ENCODE results near the gene NAIF1. TPM values are rescaled to one million over a fixed set of nuclear protein-coding genes. Genes with fewer than 3 reads are reported as not detected.
"Not testable (repeated sequence)": the region's sequence is repeated elsewhere in the genome, so short reads cannot be mapped to it uniquely, and the experiment has no call there.

NAIF1 gene
- total and polyA plus RNA-seq, 7 donors = 5.5 to 11.0 (median 8.4) TPM

- Histone ChIP-seq H3K27me3 (no peaks in the 10 kb centered on the region), H3K36me3 (peaks cover 0 to 13% (median 0%) of the 10 kb centered on the region in 4 donors), H3K4me1 (peaks cover 0 to 7% (median 6%) of the 10 kb centered on the region in 4 donors), H3K27ac (peak overlapping the region in 1 of 4 donors; percentile 35), H3K9me3 (no peaks in the 10 kb centered on the region), H3K4me3 (no peak overlapping the region)
- intact Hi-C loops (cut with DNase I) = loop anchor here (5.0 kb wide), 1 partner anchor 77 kb away; no protein-coding TSS in a partner anchor
- 15 to 64% methylated on average over 29 of the region's 29 CpGs for WGBS, 2 donors
- DNase-seq = peak; percentile 59
- no peak for TF ChIP-seq POLR2A (IDR thresholded peaks at IDR 0.05)
- TF ChIP-seq, protein P1, sequence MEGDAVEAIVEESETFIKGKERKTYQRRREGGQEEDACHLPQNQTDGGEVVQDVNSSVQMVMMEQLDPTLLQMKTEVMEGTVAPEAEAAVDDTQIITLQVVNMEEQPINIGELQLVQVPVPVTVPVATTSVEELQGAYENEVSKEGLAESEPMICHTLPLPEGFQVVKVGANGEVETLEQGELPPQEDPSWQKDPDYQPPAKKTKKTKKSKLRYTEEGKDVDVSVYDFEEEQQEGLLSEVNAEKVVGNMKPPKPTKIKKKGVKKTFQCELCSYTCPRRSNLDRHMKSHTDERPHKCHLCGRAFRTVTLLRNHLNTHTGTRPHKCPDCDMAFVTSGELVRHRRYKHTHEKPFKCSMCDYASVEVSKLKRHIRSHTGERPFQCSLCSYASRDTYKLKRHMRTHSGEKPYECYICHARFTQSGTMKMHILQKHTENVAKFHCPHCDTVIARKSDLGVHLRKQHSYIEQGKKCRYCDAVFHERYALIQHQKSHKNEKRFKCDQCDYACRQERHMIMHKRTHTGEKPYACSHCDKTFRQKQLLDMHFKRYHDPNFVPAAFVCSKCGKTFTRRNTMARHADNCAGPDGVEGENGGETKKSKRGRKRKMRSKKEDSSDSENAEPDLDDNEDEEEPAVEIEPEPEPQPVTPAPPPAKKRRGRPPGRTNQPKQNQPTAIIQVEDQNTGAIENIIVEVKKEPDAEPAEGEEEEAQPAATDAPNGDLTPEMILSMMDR (IDR thresholded peaks at IDR 0.05) = no peak
- no peak for TF ChIP-seq POLR2AphosphoS5 (IDR thresholded peaks at IDR 0.05)
- no peak for TF ChIP-seq EP300 (IDR thresholded peaks at IDR 0.05)
Observed at GRCh38 chr9:128114326-128115186, 47.4 kb upstream of the NAIF1 start.

DNA sequence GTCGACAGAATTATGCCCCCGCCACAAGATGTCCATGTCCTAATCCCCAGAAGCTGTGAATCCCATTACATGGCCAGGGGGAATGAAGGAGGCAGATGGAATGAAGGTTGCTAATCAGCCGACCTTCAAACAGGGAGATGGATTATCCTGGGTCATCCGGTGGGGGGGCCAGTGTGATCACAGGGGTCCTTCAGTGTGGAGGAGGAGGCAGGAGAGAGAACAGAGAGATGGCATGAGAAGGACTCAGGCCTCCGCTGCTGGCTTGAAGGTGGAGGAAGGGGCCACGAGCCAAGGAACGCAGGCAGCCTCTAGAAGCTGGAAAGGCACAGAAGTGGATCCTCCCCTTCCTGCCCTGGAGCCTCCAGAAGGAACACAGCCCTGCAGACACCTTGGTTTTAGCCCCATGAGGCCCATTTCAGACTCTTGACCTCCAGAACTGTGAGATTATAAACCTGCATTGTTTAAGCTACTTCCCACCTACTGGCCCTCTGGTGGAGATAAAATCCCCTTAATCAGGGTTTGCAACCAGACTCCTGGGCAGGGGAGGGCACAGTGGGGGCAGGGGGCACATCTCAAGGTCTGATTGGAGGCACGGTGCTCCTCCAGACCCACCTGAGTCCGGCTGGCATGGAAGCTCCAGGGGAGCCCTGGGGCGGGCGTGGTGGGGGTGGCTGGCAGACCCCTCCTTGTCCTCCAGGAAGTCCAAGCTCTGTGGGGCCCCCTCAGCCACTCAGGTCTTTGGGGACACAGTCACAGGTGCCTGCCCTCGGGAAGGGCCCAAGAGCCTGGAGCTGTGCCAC is 46.6 kb upstream of the NAIF1 start:
- peaks cover 0 to 7% (median 6%) of the 10 kb centered on the region in 4 donors for H3K4me1 ChIP-seq
- H3K4me3 ChIP-seq = no peak overlapping the region
- peaks cover 0 to 19% (median 0%) of the 10 kb centered on the region in 4 donors for H3K36me3 ChIP-seq
- no peaks in the 10 kb centered on the region for H3K27me3 ChIP-seq
- 50 to 85% methylated on average over 12 of the region's 12 CpGs for WGBS, 2 donors
- H3K27ac ChIP-seq = peak overlapping the region in 1 of 4 donors; percentile 35
- peak; percentile 64 for DNase-seq
- intact Hi-C loops (cut with DNase I) = no loop called here
- TF ChIP-seq, protein P1 (IDR thresholded peaks at IDR 0.05) = no peak
- TF ChIP-seq POLR2A (IDR thresholded peaks at IDR 0.05) = no peak
- no peak for TF ChIP-seq EP300 (IDR thresholded peaks at IDR 0.05)
- no peak for TF ChIP-seq POLR2AphosphoS5 (IDR thresholded peaks at IDR 0.05)
- H3K9me3 ChIP-seq = no peaks in the 10 kb centered on the region

DNA sequence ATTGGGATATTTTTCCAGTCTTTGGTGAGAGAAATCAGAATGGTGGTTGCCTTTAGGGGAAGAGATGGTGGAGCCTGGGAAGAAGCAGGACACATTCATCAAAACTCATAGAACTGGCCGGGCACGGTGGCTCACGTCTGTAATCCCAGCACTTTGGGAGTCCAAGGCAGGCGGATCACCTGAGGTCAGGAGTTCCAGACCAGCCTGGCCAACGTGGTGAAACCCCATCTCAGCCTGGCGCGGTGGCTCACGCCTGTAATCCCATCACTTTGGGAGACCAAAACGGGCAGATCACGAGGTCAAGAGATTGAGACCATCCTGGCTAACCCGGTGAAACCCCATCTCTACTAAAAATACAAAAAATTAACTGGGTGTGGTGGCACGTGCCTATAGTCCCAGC is 44.6 kb upstream of the NAIF1 start:
- peak; percentile 30 for DNase-seq
- H3K4me3 ChIP-seq; H3K4me1 ChIP-seq; intact Hi-C loops (cut with DNase I); H3K27ac ChIP-seq; H3K9me3 ChIP-seq; H3K27me3 ChIP-seq: not testable (repeated sequence)
- WGBS, 2 donors = 40 to 83% methylated on average over 12 of the region's 12 CpGs
- H3K36me3 ChIP-seq = peaks cover 13 to 39% (median 19%) of the 10 kb centered on the region in 4 donors

DNA sequence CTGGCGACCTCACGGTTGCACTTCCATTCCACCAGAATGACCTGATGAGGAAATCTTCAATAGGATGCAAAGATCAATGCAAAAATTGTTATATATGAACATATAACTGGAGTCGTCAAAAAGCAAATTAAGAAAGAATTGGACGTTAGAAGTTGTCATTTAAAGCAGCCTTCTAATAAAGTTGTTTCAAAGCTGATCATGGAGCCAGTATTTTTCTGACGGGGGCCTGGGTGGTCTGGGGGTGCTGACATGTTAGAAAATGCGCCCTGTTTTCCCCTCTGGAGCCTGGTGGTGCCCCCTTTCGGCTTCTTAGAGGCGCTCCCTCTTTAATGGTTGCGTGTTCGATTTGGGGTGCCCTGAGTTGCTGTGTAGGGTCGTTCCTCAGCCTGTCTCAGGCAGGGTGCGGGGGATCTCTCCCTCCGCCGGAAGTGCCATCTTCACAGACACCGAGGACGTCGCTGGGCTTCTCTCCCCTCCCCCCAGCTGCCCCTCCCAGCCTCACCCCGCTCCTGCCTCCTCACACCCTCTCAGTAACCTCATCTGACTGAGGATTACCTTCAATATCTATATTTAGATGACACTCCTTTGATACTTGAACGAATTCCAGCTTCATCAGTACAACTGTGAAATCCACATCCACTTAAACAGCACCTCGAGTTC is 42.1 kb upstream of the NAIF1 start:
- Histone ChIP-seq H3K27ac (peak overlapping the region in 2 of 4 donors; percentile 13 to 35), H3K36me3 (peaks cover 26 to 58% (median 35%) of the 10 kb centered on the region in 4 donors), H3K9me3 (no peaks in the 10 kb centered on the region), H3K4me1 (no peaks in the 10 kb centered on the region), H3K27me3 (no peaks in the 10 kb centered on the region), H3K4me3 (no peak overlapping the region)
- intact Hi-C loops (cut with DNase I) = no loop called here
- 39 to 69% methylated on average over 20 of the region's 20 CpGs for WGBS, 2 donors
- DNase-seq = peak; percentile 32
- TF ChIP-seq EP300 (IDR thresholded peaks at IDR 0.05) (no peak), POLR2AphosphoS5 (IDR thresholded peaks at IDR 0.05) (no peak), POLR2A (IDR thresholded peaks at IDR 0.05) (no peak)
- TF ChIP-seq, protein P1 (IDR thresholded peaks at IDR 0.05) = no peak

Measured in sigmoid colon (tissue), 7 donors.